Muscle layer of duodenum (tissue), 2 donors: ENCODE results near the gene C1QTNF6.

Experiments
- H3K27ac ChIP-seq: one replicate; pipeline ENCODE4 v1.7.0; 2013; ENCODE audit warnings: mild to moderate bottlenecking, low read length
- H3K27me3 ChIP-seq: one replicate; pipeline ENCODE4 v1.7.0; 2013; ENCODE audit warnings: low read depth, mild to moderate bottlenecking, control low read depth, low read length
- H3K36me3 ChIP-seq, 2 donors: one replicate each; pipeline ENCODE4 v1.7.0; 2013; ENCODE audit warnings: low read length in 2 of 2, control low read depth in 1 of 2, mild to moderate bottlenecking in 1 of 2; ENCODE audit not compliant: insufficient read depth in 2 of 2, control insufficient read depth in 1 of 2
- H3K4me1 ChIP-seq, 2 donors: one replicate each; pipeline ENCODE4 v1.7.0; 2013; ENCODE audit warnings: low read length in 2 of 2, mild to moderate bottlenecking in 2 of 2, control low read depth in 1 of 2, moderate library complexity in 1 of 2; ENCODE audit not compliant: insufficient read depth in 2 of 2, control insufficient read depth in 1 of 2
- H3K4me3 ChIP-seq, 2 donors: one replicate each; pipeline ENCODE4 v1.7.0; 2013; ENCODE audit warnings: low read length in 2 of 2, low read depth in 1 of 2, mild to moderate bottlenecking in 1 of 2
- H3K9me3 ChIP-seq, 2 donors: one replicate each; pipeline ENCODE4 v1.7.0; 2013; ENCODE audit warnings: low read length in 2 of 2, control low read depth in 1 of 2, mild to moderate bottlenecking in 1 of 2; ENCODE audit not compliant: control insufficient read depth in 1 of 2
- donor health status: healthy.

C1QTNF6 gene

DNA sequence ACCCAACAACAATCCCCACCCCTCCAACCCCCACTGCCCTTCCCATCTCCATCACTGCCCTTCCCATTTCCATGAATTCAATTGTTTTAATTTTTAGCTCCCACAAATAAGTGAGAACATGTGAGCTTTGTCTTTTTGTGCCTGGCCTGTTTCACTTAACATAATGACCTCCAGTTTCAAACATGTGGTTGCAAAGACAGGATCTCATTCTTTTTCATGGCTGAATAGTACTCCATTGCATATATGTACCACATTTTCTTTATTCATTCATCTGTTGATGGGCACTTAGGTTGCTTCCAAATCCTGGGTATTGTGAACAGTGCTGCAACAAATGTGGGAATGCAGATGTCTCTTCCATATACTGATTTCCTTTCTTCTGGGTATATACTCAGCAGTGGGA is 37.3 kb downstream of the C1QTNF6 start:
- Histone ChIP-seq H3K27me3 (no peaks in the 10 kb centered on the region), H3K36me3 (no peaks in the 10 kb centered on the region), H3K27ac (no peak overlapping the region), H3K4me1 (no peaks in the 10 kb centered on the region), H3K4me3 (no peak overlapping the region), H3K9me3 (peaks cover 0 to 12% of the 10 kb centered on the region in 2 donors)

- H3K4me1 ChIP-seq = no peaks in the 10 kb centered on the region
- H3K36me3 ChIP-seq = no peaks in the 10 kb centered on the region
- H3K9me3 ChIP-seq = peaks cover 0 to 12% of the 10 kb centered on the region in 2 donors
- H3K27me3 ChIP-seq = no peaks in the 10 kb centered on the region
- no peak overlapping the region for H3K4me3 ChIP-seq
- no peak overlapping the region for H3K27ac ChIP-seq
Observed at GRCh38 chr22:37148742-37149665, 39.0 kb downstream of the C1QTNF6 start.

DNA sequence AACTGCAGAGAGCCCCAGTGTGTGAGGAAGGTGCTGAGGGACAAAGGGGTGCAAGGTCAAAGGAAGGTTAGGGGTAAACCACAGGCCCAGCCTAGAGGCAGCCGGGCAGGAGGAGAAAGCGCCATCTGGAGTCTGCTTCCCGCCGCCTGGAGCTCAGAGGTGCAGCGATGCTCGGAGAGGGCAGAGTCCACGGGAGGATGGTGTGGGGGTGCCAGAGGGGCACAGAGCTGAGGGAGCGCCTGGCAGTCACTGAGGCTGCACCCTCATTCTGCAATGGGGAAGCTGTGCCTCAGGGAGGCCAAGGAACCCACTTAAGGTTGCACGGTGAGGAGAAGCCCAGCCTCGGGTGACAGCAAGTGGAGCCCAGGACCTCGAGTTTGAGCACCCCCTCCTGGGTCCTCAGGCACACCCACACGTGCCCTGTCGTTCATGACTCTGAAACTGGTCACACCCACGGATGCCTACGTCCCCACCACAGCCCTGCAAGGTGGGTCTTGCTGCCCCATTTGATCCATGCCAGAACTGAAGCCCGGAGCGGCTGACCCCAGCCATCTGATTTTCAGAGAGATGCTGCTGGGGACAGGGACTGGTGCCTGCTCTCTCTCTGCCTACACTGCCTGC is 39.9 kb downstream of the C1QTNF6 start:
- peaks cover 0 to 12% of the 10 kb centered on the region in 2 donors for H3K9me3 ChIP-seq
- H3K4me3 ChIP-seq = no peak overlapping the region
- H3K4me1 ChIP-seq = no peaks in the 10 kb centered on the region
- no peaks in the 10 kb centered on the region for H3K36me3 ChIP-seq
- no peaks in the 10 kb centered on the region for H3K27me3 ChIP-seq
- no peak overlapping the region for H3K27ac ChIP-seq

DNA sequence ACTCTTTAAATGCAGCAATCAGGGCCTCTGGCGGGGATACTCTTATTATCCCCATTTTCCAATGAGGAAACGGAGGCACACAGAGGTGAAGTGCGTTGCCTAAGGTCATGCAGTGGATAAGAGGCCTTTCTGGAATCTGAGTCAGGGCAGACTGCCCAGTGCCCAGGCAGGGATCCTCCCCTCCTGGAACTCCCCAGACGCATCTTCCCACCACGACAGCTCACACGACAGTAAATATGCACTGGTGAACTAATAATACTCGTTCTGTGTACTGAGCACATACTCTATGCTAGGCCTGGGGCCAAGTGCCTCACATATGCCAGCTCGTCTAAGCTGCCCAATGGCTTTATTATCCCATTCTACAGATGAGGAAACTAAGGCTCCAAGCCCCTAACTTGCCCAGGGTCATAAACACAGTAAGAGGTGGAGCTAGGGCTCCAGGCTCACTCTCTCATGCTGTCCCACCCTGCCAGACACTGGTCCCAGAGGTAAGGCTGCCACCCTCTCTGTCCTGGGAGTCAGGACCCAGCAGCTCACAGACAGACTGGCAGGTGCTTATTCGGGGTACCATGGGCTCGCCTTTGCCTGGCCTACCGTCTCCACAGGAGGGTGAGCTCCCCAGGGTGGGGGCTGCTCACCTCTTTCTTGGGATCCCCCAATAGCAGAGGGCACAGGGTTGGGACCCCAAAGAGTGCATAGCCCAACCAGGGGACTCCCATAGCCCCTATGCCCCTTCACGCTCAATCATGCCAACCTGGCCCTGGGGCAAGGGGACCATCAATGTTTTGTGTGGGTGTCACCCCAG is 40.7 kb downstream of the C1QTNF6 start:
- H3K9me3 ChIP-seq = peaks cover 0 to 12% of the 10 kb centered on the region in 2 donors
- H3K4me1 ChIP-seq = no peaks in the 10 kb centered on the region
- no peaks in the 10 kb centered on the region for H3K36me3 ChIP-seq
- H3K27me3 ChIP-seq = no peaks in the 10 kb centered on the region
- H3K4me3 ChIP-seq = no peak overlapping the region
- no peak overlapping the region for H3K27ac ChIP-seq

- Histone ChIP-seq H3K27me3 (no peaks in the 10 kb centered on the region), H3K36me3 (no peaks in the 10 kb centered on the region), H3K4me3 (no peak overlapping the region), H3K4me1 (no peaks in the 10 kb centered on the region), H3K27ac (no peak overlapping the region), H3K9me3 (peaks cover 0 to 9% of the 10 kb centered on the region in 2 donors)
Observed at GRCh38 chr22:37146507-37147180, 41.4 kb downstream of the C1QTNF6 start.

DNA sequence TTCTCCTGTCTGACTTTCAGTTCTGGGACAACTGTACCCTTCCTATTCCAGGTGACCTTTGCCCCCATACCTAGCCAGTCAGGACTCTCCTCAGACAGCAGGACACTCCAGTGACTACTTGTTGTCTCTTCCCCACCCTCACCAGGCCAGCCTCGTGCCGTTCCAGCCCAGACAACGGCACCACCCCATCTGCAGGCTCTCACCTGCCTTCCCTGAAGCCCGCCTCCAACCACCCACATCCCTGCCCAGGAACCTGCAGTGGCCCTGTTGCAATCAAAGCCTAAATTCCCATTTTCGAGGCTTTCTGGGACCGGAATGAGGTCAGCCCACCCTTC is 42.0 kb downstream of the C1QTNF6 start:
- peaks cover 0 to 4% of the 10 kb centered on the region in 2 donors for H3K9me3 ChIP-seq
- H3K4me1 ChIP-seq = no peaks in the 10 kb centered on the region
- no peak overlapping the region for H3K4me3 ChIP-seq
- H3K36me3 ChIP-seq = no peaks in the 10 kb centered on the region
- no peak overlapping the region for H3K27ac ChIP-seq
- H3K27me3 ChIP-seq = no peaks in the 10 kb centered on the region

GRCh38 chr22:37145180-37146050 is 42.6 kb downstream of the C1QTNF6 start:
- H3K4me3 ChIP-seq = no peak overlapping the region
- no peaks in the 10 kb centered on the region for H3K27me3 ChIP-seq
- no peaks in the 10 kb centered on the region for H3K36me3 ChIP-seq
- H3K27ac ChIP-seq = no peak overlapping the region
- H3K9me3 ChIP-seq = no peaks in the 10 kb centered on the region
- H3K4me1 ChIP-seq = no peaks in the 10 kb centered on the region

DNA sequence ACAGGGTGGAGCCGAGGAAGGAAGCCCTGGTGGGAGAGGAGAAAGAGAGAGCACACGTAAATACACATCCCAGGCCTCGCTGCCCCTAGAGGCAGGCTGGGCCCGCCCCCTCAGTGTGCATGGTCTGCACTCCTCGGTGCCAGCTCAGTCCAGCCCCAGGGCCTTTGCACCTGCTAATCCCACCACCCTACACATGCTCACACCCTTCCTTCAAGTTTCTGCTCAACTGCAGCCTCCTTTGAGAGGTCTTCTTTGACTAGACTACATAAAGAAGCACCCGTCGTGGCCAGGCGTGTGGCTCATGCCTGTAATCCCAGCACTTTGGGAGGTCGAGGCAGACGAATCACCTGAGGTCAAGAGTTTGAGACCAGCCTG is 43.9 kb downstream of the C1QTNF6 start:
- Histone ChIP-seq H3K27ac (no peak overlapping the region), H3K27me3 (no peaks in the 10 kb centered on the region), H3K4me1 (no peaks in the 10 kb centered on the region), H3K4me3 (no peak overlapping the region), H3K36me3 (no peaks in the 10 kb centered on the region), H3K9me3 (no peaks in the 10 kb centered on the region)

DNA sequence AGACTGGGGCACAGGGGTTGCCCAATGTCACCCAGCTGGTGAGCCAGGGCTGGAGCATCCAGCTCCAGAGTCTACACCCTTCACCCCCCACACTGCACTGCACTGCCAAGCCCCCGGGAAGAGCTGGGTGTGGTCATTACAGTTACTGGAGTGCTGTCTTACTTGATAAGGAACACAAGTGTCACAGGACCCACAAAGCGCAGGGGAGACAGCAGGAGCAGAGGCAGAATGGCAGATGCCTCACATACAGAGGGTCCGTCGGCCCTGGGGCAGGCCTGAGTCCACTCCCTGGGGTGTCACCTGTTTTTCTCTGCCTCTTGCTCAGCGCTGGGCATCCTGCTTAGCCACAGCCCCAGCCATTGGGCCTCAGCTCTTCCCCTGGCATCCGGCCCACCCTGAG is 46.1 kb downstream of the C1QTNF6 start:
- Histone ChIP-seq H3K4me3 (no peak overlapping the region), H3K9me3 (no peaks in the 10 kb centered on the region), H3K36me3 (no peaks in the 10 kb centered on the region), H3K27me3 (no peaks in the 10 kb centered on the region), H3K4me1 (no peaks in the 10 kb centered on the region), H3K27ac (no peak overlapping the region)

DNA sequence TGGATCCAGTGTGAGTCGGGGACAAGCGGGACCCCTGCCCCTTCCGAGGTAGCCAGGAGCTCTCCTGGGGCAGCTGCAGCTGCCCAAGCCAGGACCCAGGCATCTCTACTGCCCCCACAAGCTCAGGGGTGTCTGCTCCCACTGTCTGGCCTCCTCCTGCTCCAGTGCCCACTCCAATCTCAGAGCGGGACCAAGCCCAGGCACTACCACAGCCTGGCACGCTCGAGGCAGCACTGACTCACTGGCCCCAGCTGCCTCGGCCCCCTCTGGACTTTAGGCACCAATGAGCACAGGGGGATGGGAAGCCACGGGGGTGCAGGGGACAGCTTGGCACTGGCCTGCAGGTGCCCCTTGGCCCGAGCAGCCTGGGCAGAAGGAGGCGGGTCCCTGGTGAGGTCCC is 46.6 kb downstream of the C1QTNF6 start:
- no peaks in the 10 kb centered on the region for H3K4me1 ChIP-seq
- no peaks in the 10 kb centered on the region for H3K27me3 ChIP-seq
- H3K27ac ChIP-seq = no peak overlapping the region
- H3K4me3 ChIP-seq = no peak overlapping the region
- H3K9me3 ChIP-seq = no peaks in the 10 kb centered on the region
- H3K36me3 ChIP-seq = no peaks in the 10 kb centered on the region
